ENCODE data around the gene SCGB1C1. TPM values are rescaled to one million over a fixed set of nuclear protein-coding genes. Genes with fewer than 3 reads are reported as not detected.

Gene SCGB1C1
- total and polyA plus RNA-seq, 10 of the 15 experiments (the other 5 are each of a cell fraction or from before 2014, with no cell fraction given), result not detected

- TF ChIP-seq NFYB (IDR thresholded peaks at IDR 0.05; ENCODE audit: insufficient read depth, low read depth, low read length), result no peak
- TF ChIP-seq CUX1 (IDR thresholded peaks at IDR 0.05; ENCODE audit: insufficient replicate concordance, low read depth, low read length), result no peak
- no peak for TF ChIP-seq MXI1 (IDR thresholded peaks at IDR 0.05; ENCODE audit: low read depth, low read length)
- no peak for TF ChIP-seq RFX5 (IDR thresholded peaks at IDR 0.05; ENCODE audit: low read depth, low read length)
- TF ChIP-seq DPF2 (IDR thresholded peaks at IDR 0.05), result peak; percentile 71
- no peak for TF ChIP-seq CBX3 (IDR thresholded peaks at IDR 0.05; ENCODE audit: borderline replicate concordance, low read depth)
- peak in 1 of 2 experiments; percentile 27; a peak in 1 of 4 replicates for TF ChIP-seq EP300 (IDR thresholded peaks at IDR 0.05; ENCODE audit: borderline replicate concordance in 1 of 2, control insufficient read depth in 1 of 2, low read depth in 2 of 2, low read length in 2 of 2)
- peak; percentile 41; the same call in 1 of the 2 replicates for TF ChIP-seq NFIC (IDR thresholded peaks at IDR 0.05; ENCODE audit: low read depth, low read length)
- TF ChIP-seq E4F1 (IDR thresholded peaks at IDR 0.05; ENCODE audit: borderline replicate concordance, partially characterized antibody), result peak; percentile 38
- peak; percentile 38 for TF ChIP-seq NKRF (conservative IDR thresholded peaks at IDR 0.05)
- TF ChIP-seq MYC (IDR thresholded peaks at IDR 0.05; ENCODE audit: insufficient read depth, insufficient read length, insufficient replicate concordance, low read length, severe bottlenecking), result no peak
- no peak for TF ChIP-seq ZNF384 (IDR thresholded peaks at IDR 0.05; ENCODE audit: borderline replicate concordance, low read depth, low read length)
- no peak; the same call in 1 of the 2 replicates for TF ChIP-seq PAX5 (IDR thresholded peaks at IDR 0.05; ENCODE audit: borderline replicate concordance, low read depth, low read length)
- peak; percentile 83 for TF ChIP-seq POLR2A (IDR thresholded peaks at IDR 0.05; ENCODE audit: low read depth, low read length)
- TF ChIP-seq RELB (IDR thresholded peaks at IDR 0.05; ENCODE audit: low read depth), result peak; percentile 91; the same call in 1 of the 2 replicates
- 0 out of 2 replicates have a peak, but pooled peaks have one; percentile 21 for TF ChIP-seq TCF3 (IDR thresholded peaks at IDR 0.05; ENCODE audit: borderline replicate concordance, insufficient read depth, low read depth, low read length)
- TF ChIP-seq ATF7 (IDR thresholded peaks at IDR 0.05; ENCODE audit: low read depth), result peak; percentile 68
Observed at GRCh38 chr11:235997-236773, 43.3 kb downstream of the SCGB1C1 start, which contains the start of gene SIRT3 (continued).
